COLO668 (cell line): Measurements from ENCODE around the gene ASB7.
"Not testable (repeated sequence)": the region's sequence is repeated elsewhere in the genome, so short reads cannot be mapped to it uniquely, and the experiment has no call there.

Experiments
- DNase-seq: peaks from one replicate; lab custom pipeline; 2025; ENCODE audit not compliant: unreplicated experiment; lab: John Stamatoyannopoulos, UW

ASB7 gene

DNA sequence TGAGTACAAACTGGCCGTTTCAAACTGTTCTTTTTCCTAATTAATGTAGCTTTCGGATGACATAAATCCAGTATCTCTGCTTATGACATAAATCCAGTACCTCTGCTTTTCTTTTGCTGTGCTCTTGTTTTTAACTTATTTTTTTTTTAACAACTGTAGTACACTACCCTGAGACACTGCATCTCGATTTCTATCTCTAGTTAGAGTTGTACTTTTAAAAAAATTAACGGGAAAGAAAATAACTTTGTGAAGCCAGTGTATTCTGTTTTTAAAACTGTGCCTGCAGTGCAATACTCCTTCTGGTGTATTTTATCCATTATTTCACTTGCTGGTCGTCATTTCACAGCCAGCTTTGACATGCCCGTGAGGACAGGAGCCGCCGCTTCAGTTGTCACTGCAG is 46.6 kb downstream of the ASB7 start:
- DNase-seq = no peak

- DNase-seq = no peak
Measured at GRCh38 chr15:100650685-100651084, 48.3 kb downstream of the ASB7 start.

DNA sequence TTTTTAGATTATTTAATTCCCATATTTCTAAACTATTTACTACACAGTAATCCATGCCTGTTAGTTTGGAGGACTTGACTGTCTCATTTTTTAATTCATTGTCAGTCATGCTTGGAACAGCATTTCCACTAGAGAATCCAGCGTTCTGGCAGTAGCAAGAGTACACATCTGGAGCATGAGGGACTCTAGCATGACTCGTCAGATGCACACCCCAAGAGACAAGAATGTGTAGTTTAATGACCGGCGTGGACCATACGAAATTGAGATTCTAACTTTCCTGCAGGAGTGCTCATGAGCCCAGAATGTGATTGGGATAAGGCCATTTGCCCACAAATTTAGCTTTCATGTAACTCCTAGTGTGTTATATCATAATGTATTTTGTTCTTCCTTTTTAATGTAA is 48.9 kb downstream of the ASB7 start:
- no peak for DNase-seq

DNA sequence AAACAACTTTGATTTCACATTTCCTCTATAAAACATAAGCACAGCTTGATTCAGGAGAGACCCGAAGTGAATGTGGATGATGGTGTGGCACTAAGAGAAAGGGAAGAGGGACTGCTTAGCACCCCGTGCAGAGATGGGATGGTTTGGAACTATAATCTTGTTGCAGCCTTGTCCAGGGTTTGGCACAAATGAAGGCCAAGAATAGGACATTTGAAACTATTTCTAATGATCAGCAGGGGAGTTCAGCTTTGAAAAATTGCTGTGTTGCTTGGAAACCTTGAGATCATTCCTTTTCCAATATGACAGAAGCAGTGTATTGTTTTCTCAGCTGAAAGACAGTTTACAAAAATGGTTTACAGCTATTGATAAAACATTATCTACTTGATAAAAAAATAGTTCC is 49.7 kb downstream of the ASB7 start:
- no peak for DNase-seq

GRCh38 chr15:100653608-100654007 is 51.2 kb downstream of the ASB7 start:
- no peak for DNase-seq

GRCh38 chr15:100658895-100659294 is 56.5 kb downstream of the ASB7 start:
- no peak for DNase-seq

DNA sequence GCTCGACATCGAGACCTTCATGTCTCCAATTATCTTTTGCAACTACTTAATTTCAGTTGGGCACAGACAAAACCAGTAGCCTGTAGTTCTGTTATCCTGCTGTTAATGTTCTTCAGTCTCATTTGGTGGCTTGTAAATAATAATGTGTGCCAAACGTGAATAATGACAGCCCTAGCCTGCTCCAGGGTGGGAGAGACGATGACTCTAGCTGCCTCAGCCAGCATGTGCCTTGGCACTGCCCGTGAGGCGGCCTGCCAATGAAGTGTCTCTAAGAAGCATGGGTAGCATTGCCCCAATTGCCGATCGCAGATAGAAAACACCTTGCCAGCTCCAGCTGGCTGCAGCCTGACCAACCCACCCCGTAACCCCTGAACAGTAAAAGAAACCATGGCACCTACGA is 58.8 kb downstream of the ASB7 start:
- no peak for DNase-seq

GRCh38 chr15:100663086-100663914 is 60.9 kb downstream of the ASB7 start:
- no peak for DNase-seq

GRCh38 chr15:100663915-100664281 is 61.5 kb downstream of the ASB7 start:
- DNase-seq = no peak

DNA sequence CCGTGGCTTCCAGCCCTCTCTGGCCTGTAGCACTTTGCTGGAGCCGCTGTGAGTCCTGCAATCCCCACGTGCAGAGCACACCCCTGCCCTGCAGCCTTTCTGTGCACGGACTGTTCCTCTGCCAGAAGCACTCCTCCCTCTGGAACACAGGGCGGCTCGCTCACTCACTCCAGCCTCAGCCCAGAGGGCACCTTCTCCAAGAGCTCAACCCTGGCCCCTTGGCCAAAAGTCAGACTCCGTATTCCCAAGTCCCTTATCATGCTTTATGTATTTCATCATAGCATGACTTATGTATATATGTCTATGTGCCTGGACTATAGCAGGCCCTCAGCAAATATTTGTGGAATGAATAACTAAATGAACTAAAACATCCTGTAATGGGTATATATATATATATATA is 63.2 kb downstream of the ASB7 start:
- DNase-seq = no peak

DNA sequence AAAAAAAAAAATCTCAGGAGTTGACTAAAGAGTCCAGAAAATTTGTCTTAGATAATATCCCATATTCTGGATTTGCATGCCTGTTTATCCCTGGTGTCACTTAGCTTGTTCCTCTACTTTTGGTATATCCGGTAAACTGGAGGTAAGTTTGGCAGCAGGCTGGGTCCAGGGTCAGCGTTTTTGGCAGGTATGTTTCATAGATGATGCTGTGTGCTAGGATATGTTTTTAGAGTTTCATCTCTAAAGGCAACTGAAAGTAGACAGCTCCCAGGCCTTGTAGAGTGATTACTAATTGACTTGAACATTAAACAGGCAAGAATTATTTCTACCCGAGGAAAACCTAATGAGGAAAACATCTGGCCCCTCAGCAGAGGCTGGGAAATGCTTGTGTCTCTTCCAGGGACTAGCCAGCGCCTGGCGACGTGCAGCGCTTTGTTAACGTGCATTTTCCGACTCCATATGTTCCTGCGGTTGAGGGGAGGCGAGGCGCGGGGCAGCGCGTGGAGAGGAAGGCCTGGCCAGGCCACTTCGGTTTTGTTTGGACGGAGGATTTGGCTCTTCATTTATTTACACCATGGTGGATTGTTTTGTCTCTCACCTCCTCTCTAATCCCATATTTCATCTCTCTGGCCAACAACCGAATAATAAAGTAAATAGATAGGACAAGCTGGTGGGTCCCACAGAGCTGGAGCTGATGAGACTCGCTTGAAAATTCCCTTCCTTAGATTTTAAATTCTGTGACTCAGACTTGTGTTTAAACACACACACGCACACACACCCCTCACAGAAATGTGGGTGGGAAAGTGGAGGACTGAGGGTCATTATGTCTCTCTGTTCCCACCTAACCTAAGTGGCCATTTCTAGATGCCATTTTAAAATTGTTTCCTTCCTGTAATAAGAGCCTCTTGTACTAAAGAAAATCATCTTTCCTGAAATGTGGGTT is 65.3 kb downstream of the ASB7 start:
- DNase-seq = no peak

- DNase-seq = no peak
Measured at GRCh38 chr15:100668348-100668745, 66.0 kb downstream of the ASB7 start.

DNA sequence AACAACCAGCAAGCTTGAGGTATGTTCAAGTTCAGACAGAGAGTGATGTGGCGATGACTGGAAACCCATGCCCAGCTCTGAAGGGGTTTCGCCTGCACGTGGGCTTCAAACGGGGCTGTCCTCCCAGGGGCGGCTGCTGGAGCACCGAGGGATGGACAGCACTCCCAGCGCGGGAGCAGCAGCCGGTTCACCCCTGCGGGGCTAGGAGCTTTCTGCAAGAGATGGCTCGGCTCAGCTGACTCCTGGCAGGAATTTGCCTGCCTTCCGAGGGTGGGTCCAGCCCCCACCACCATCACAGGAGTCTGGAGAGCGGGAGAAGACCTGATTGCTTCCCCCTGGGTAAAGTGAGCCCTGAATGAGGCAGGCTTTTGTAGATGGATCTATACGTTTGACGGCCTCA is 66.9 kb downstream of the ASB7 start:
- no peak for DNase-seq

GRCh38 chr15:100670505-100671021 is 68.2 kb downstream of the ASB7 start:
- no peak for DNase-seq

DNA sequence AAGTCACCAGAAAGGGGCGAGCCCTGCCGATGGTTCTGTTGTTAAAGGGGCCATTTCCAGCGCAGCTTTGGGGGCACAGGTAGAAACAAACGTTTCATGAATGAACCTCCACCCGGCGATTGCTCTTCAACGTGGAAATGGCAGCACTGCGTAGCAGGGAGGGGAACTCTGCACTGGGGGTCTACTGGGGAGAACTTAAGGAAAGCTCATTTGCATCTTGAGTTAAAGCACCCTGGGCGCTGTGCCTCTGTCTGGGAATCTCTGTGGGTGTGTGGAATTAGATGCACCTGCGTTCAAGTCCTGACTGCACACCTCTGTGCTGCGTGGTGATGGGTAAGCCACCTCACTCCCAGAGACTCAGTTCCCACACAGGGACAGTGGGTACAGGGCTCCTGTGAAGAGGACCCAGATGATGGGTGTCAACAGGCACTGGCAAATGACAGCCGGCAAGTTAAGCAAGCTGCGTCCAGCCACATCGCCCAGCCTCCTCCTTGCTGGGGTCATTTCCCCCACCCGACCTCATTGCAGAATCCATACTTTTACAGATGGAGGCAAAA is 68.8 kb downstream of the ASB7 start:
- no peak for DNase-seq

DNA sequence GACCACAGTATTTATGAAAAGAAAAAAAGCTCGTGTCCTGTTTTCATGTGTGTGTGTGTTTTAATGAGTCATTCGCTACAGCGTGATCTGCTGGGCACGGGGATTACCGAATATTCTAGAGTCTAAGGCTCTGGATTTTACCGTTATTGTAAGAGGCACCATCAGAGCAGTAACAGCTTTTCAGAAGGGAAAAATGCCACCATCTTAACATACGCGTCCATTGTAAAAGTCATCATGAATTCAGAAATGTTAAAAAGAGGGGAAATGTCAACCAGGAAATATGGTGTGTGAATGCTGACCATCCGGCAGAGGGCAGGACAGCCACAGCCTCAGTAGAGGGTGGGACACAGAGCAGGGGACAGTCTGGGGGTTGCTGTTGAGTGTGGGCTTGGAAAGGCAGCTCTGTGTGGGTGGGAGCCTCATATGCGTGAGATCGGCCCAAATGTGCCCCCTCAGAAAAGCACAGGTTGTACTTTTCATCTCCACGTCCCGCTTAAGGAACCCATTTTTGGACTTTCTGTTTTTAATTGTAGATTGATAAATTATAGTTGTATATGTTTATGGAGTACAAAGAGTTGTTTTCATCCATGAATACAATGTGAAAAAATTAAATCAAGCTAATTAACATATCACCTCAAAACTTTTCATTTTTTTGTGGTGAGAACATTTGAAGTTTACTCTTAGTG is 69.6 kb downstream of the ASB7 start:
- DNase-seq = no peak

GRCh38 chr15:100672959-100673358 is 70.6 kb downstream of the ASB7 start:
- no peak for DNase-seq

DNA sequence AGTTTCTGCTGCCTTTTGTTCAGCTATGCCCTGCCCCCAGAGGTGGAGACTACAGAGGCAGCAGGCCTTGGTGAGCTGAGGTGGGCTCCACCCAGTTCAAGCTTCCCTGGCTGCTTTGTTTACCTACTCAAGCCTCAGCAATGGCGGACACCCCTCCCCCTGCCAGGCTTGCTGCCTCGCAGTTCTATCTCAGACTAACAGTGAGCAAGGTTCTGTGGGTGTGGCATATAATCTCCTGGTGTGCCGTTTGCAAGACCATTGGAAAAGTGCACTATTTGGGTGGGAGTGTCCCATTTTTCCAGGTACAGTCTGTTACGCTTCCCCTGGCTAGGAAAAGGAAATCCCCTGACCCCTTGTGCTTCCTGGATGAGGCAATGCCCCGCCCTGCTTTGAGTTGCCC is 76.8 kb downstream of the ASB7 start:
- not testable (repeated sequence) for DNase-seq

- no peak for DNase-seq
Measured at GRCh38 chr15:100680726-100681125, 78.3 kb downstream of the ASB7 start.

GRCh38 chr15:100681335-100681746 is 79.0 kb downstream of the ASB7 start:
- DNase-seq = no peak

DNA sequence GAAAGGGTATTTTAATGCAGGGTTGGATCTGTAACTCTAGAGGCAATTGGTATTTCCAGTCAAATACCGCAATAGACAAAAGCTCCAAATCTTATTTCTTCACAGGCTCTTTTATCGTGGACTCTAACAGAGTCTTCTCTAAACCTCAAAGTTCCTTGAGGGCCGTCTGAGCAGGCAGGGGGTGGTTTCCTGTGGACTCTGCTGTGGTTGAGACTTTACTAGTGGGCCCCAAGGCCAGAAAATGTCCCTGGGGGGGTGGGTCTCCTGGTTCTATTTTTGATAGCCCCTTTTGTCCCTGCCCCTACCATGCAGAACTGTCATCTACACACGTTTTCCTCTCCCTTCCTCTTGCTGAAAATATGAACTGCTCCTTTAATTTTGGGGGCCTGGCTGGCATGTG is 80.1 kb downstream of the ASB7 start:
- DNase-seq = no peak
